Measurements from ENCODE around the gene BAIAP2L1.

DNA sequence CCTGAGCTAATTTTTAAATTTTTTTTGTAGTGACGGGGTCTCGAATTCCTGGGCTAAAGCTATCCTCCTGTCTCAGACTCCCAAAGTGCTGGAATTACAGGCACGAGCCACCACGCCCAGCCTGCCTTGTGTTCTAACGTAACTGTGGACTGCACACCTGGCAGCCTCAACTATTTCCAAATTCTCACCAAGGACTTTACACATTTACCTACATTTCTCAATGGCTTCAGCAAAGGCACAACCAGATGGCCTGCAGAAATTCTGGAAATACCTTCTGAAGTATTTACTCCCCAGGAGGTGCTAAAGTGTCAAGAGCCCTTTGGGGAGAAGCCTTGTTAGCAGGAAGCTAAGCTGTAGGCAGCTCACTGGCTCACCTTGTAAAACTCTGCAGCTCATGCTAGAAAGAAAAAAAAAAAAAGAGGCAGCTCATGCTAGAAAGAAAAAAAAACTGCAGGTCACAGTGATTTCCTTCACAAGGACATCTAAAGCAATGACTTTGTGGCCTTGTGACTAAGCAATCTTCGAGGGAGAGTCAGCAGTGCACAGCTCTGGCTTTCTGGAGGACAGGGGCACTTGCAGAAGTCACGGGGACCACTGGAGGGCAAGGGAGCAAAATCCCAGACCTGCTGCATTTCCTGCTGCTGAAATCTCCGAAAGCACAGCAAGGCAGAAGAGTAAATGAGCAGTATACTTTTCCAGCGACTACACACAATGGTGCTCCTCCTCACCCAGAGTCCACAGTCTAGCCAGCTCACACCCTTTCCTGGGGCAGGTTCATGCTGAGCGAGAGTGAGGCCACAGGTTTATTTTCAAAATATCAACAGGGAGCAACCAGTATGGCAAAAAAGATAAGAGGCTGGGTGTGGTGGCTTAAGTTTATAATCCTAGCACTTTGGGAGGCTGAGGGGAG, 40.4 kb downstream of the BAIAP2L1 start:
- TF ChIP-seq POLR2A (IDR thresholded peaks at IDR 0.05; ENCODE audit: low read depth, low read length) = no peak
- TF ChIP-seq SPI1 (IDR thresholded peaks at IDR 0.05; ENCODE audit: low read depth, low read length) = no peak
- TF ChIP-seq POLR2AphosphoS5 (IDR thresholded peaks at IDR 0.05; ENCODE audit: low read depth, low read length) = no peak
- TF ChIP-seq TAF1 (IDR thresholded peaks at IDR 0.05; ENCODE audit: low read depth, low read length) = no peak
- TF ChIP-seq POU2F2 (IDR thresholded peaks at IDR 0.05; ENCODE audit: low read depth, low read length) = no peak

Data from GM12891 (cell line).